PC-3 (cell line): Measurements from ENCODE around the gene DMRT1.

ENCODE experiments used
- CTCF ChIP-seq: fragments of 300-600 bp; sonication (generic); conservative IDR thresholded peaks from 2 replicates; pipeline ENCODE4 v1.5.1; 2017; ENCODE audit warnings: antibody characterized with exemption, low read depth, mild to moderate bottlenecking, low read length
- EZH2phosphoT487 ChIP-seq: fragments of 300-600 bp; sonication (generic); IDR thresholded peaks from 2 replicates; pipeline ENCODE4 v1.6.1; 2018; ENCODE audit warnings: mild to moderate bottlenecking, antibody characterized with exemption, low read length, borderline replicate concordance

- TF ChIP-seq CTCF = no peak
- no peak for TF ChIP-seq EZH2phosphoT487
These were observed 166.7 kb downstream of the DMRT1 start for GRCh38 chr9:1008216-1008615.
